Heart right ventricle (tissue), 16 donors: ENCODE data around the gene SHOC1. TPM values are rescaled to one million over a fixed set of nuclear protein-coding genes. Genes with fewer than 3 reads are reported as not detected.
"Not testable (repeated sequence)": the region's sequence is repeated elsewhere in the genome, so short reads cannot be mapped to it uniquely, and the experiment has no call there.

Experiments
- ATAC-seq, 8 donors: fragments of 200-7000 bp; cut with Tn5 transposase; one replicate each; pipeline ENCODE4 v1.9.1; 2020; ENCODE audit warnings: mild to moderate bottlenecking in 8 of 8, moderate library complexity in 8 of 8, moderate number of reproducible peaks in 1 of 8
- DNase-seq, 2 donors: peaks; one replicate each; pipeline ENCODE4 v3.0.0-alpha.2; 2020
- H3K27ac ChIP-seq, 10 donors: fragments of 200-600 bp; sonication (generic) in 2 of 10; one replicate each; pipeline versions ENCODE4 v1.5.0 to v1.8.0; 2020 to 2022; ENCODE audit warnings: mild to moderate bottlenecking in 3 of 10
- H3K27me3 ChIP-seq, 7 donors: fragments of 200-600 bp; one replicate each; pipeline ENCODE4 v1.8.0; 2021 to 2022; ENCODE audit warnings: mild to moderate bottlenecking in 2 of 7
- H3K36me3 ChIP-seq, 9 donors: fragments of 200-600 bp; sonication (generic) in 1 of 9; one replicate each; pipeline versions ENCODE4 v1.5.0 to v1.8.0; 2020 to 2022; ENCODE audit warnings: mild to moderate bottlenecking in 2 of 9
- H3K4me1 ChIP-seq, 9 donors: fragments of 200-600 bp; sonication (generic) in 1 of 9; one replicate each; pipeline versions ENCODE4 v1.5.0 to v1.8.0; 2020 to 2022; ENCODE audit warnings: mild to moderate bottlenecking in 4 of 9
- H3K4me3 ChIP-seq, 10 donors: fragments of 200-600 bp; sonication (generic) in 2 of 10; one replicate each; pipeline versions ENCODE4 v1.5.0 to v1.8.0; 2020 to 2022; ENCODE audit warnings: mild to moderate bottlenecking in 7 of 10, moderate library complexity in 2 of 10
- H3K9me3 ChIP-seq, 11 donors: fragments of 200-600 bp in 10 of 11; sonication (generic) in 2 of 11; one replicate each; pipeline versions ENCODE4 v1.5.0 to v1.8.0; 2013 to 2022; ENCODE audit warnings: mild to moderate bottlenecking in 2 of 11, control low read depth in 1 of 11, moderate library complexity in 1 of 11
- CTCF ChIP-seq, 9 donors: fragments of 200-600 bp; sonication (generic) in 2 of 9; IDR thresholded peaks; one replicate each; pipeline versions ENCODE4 v1.5.0 to v1.8.0; 2021 to 2022; ENCODE audit warnings: antibody characterized with exemption in 9 of 9, mild to moderate bottlenecking in 5 of 9, moderate library complexity in 1 of 9
- WGBS, 2 donors: extraction: QIAGEN DNeasy Blood & Tissue Kit; methylation state at CpG; one replicate each; pipeline ENCODE4 v1.1.7; 2013; ENCODE audit warnings: inconsistent platforms in 1 of 2; 5-methylcytosine and 5-hydroxymethylcytosine counted together
- intact Hi-C, 10 donors: fragments of 100-400 bp; cut with DNase I; formaldehyde crosslinking; loops; one replicate each; pipeline versions ENCODE4 v1.11.1 to v1.14.2; 2022
- polyA plus RNA-seq, 2 donors: library from polyadenylated mRNA; stranded (reverse); fragments of 200-250 nt; gene quantifications; one replicate each; pipeline ENCODE4 v1.2.3, GENCODE V29; 2013
- total RNA-seq, 10 donors: library from RNA; stranded (reverse); fragmentation: NEBNext Ultra II Directional in 3 of 10; extraction: Animal tissue kit (Norgen Biotek cat#: 25700) in 3 of 10; gene quantifications; one replicate each; pipeline versions ENCODE4 v1.2.1 to v1.2.4, GENCODE V29; 2021 to 2023
- donor health status: Arrhythmogenic right ventricular cardiomyopathy.
- donor health status: ischemic (EF 13 %, LVEDD 7.1; RV severe dilation, severe dysfunction).
- donor health status: healthy with polysubstance abuse.
- donor health status: DM: no; HTN: yes; CAD: no.
- donor health status: DM: no; HTN: no; CAD: no.
- donor health status: ischemic (EF 25% LVEDD 6.9; RV normal size, moderate dysfunction).
- donor health status: ischemic (EF 25% LVEDD 5.7; RV mildly dilated, moderate dysfunction).
- donor health status: healthy.
- donor health status: DM: yes; HTN: yes; CAD: no.
- donor health status: Ischemic cardiomyopathy.
- donor health status: ischemic (EF 35%, LVEDD 5.7; RV mildly dilated, moderate dysfunction).
- donor health status: nonischemic (EF 11% LVEDD 7.7; RV severe dilation, severe dysfunction).
- donor health status: DM: yes; HTN: yes; CAD: no.
- donor health status: PGD.
- donor health status: ischemic (EF 29% LVEDD 5.4; RV normal size, mild dysfunction).
- donor health status: nonischemic (EF 23%, LVEDD 6.1; RV moderate dilation, normal function).

The SHOC1 gene
- total and polyA plus RNA-seq, 12 donors, result not detected

- WGBS, 2 donors, result 79 to 85% methylated on average over 3 of the region's 3 CpGs
- intact Hi-C loops, result no loop called here
- H3K36me3 ChIP-seq, result no peaks in the 10 kb centered on the region
Observed at GRCh38 chr9:111812337-111812736, 17.6 kb upstream of the SHOC1 start.

GRCh38 chr9:111810908-111811307 lies 16.2 kb upstream of the SHOC1 start:
- TF ChIP-seq CTCF (IDR thresholded peaks at IDR 0.05), result no peak
- H3K27ac ChIP-seq, result no peak overlapping the region
- H3K4me3 ChIP-seq, result no peak overlapping the region
- WGBS, 2 donors, result 88 to 93% methylated on average over 4 of the region's 4 CpGs
- ATAC-seq (no peak), DNase-seq (no peak)
- no peaks in the 10 kb centered on the region for H3K9me3 ChIP-seq
- intact Hi-C loops, result no loop called here
- H3K4me1 ChIP-seq, result peaks cover 0 to 4% (median 0%) of the 10 kb centered on the region in 9 donors
- no peaks in the 10 kb centered on the region for H3K36me3 ChIP-seq
- no peaks in the 10 kb centered on the region for H3K27me3 ChIP-seq

More at GRCh38 chr9:111812337-111812736, 17.6 kb upstream of the SHOC1 start:
- H3K4me3 ChIP-seq, result no peak overlapping the region
- no peak overlapping the region for H3K27ac ChIP-seq
- no peaks in the 10 kb centered on the region for H3K4me1 ChIP-seq
- DNase-seq (no peak), ATAC-seq (no peak)
- TF ChIP-seq CTCF (IDR thresholded peaks at IDR 0.05), result no peak
- H3K27me3 ChIP-seq, result no peaks in the 10 kb centered on the region
- H3K9me3 ChIP-seq, result no peaks in the 10 kb centered on the region

GRCh38 chr9:111810415-111810814 lies 15.7 kb upstream of the SHOC1 start:
- intact Hi-C loops, H3K27me3 ChIP-seq, H3K4me1 ChIP-seq, H3K9me3 ChIP-seq, ATAC-seq, H3K4me3 ChIP-seq, DNase-seq, H3K27ac ChIP-seq, H3K36me3 ChIP-seq: not testable (repeated sequence)
- WGBS, 2 donors, result 97 to 98% methylated on average over 2 of the region's 2 CpGs

- Histone ChIP-seq H3K36me3 (no peaks in the 10 kb centered on the region), H3K4me3 (no peak overlapping the region), H3K4me1 (peaks cover 0 to 8% (median 0%) of the 10 kb centered on the region in 9 donors), H3K9me3 (no peaks in the 10 kb centered on the region), H3K27me3 (no peaks in the 10 kb centered on the region), H3K27ac (no peak overlapping the region)
- 89 to 98% methylated on average over 1 of the region's 1 CpG for WGBS, 2 donors
- no peak for TF ChIP-seq CTCF (IDR thresholded peaks at IDR 0.05)
- DNase-seq (no peak), ATAC-seq (no peak)
- intact Hi-C loops, result no loop called here
Observed at GRCh38 chr9:111807197-111807596, 12.5 kb upstream of the SHOC1 start.

GRCh38 chr9:111806259-111806658 lies 11.5 kb upstream of the SHOC1 start:
- Histone ChIP-seq H3K36me3 (no peaks in the 10 kb centered on the region), H3K4me1 (peaks cover 0 to 8% (median 0%) of the 10 kb centered on the region in 9 donors), H3K9me3 (no peaks in the 10 kb centered on the region), H3K27me3 (no peaks in the 10 kb centered on the region), H3K4me3 (no peak overlapping the region), H3K27ac (peak overlapping the region in 1 of 10 donors; percentile 27)
- ATAC-seq, result no peak
- no peak for TF ChIP-seq CTCF (IDR thresholded peaks at IDR 0.05)
- intact Hi-C loops, result no loop called here
- DNase-seq, result no peak
- 89 to 93% methylated on average over 2 of the region's 2 CpGs for WGBS, 2 donors
